ENCODE results near the gene WHRN.

WHRN gene

GRCh38 chr9:114524247-114524681, 19.0 kb upstream of the WHRN start:
- peak; percentile 58 for DNase-seq (ENCODE audit: low read depth)
- no peak overlapping the region for H3K4me3 ChIP-seq (ENCODE audit: low read length)

GRCh38 chr9:114522847-114523246, 17.6 kb upstream of the WHRN start:
- no peak overlapping the region for H3K4me3 ChIP-seq (ENCODE audit: low read length)
- no peak for TF ChIP-seq CTCF (conservative IDR thresholded peaks at IDR 0.05; ENCODE audit: low read length)
- DNase-seq (ENCODE audit: low read depth), result no peak

More at GRCh38 chr9:114524247-114524681, 19.0 kb upstream of the WHRN start:
- TF ChIP-seq CTCF (conservative IDR thresholded peaks at IDR 0.05; ENCODE audit: low read length), result no peak

- H3K4me3 ChIP-seq (ENCODE audit: low read length), result no peak overlapping the region
- TF ChIP-seq CTCF (conservative IDR thresholded peaks at IDR 0.05; ENCODE audit: low read length), result no peak
- DNase-seq (ENCODE audit: low read depth), result no peak
Measured at GRCh38 chr9:114522286-114522685, 17.0 kb upstream of the WHRN start.

GRCh38 chr9:114521846-114522245, 16.6 kb upstream of the WHRN start:
- no peak overlapping the region for H3K4me3 ChIP-seq (ENCODE audit: low read length)
- peak; percentile 26 for DNase-seq (ENCODE audit: low read depth)
- TF ChIP-seq CTCF (conservative IDR thresholded peaks at IDR 0.05; ENCODE audit: low read length), result no peak

- no peak for DNase-seq (ENCODE audit: low read depth)
- TF ChIP-seq CTCF (conservative IDR thresholded peaks at IDR 0.05; ENCODE audit: low read length), result no peak
- no peak overlapping the region for H3K4me3 ChIP-seq (ENCODE audit: low read length)
Measured at GRCh38 chr9:114518599-114519022, 13.3 kb upstream of the WHRN start.

- no peak for TF ChIP-seq CTCF (conservative IDR thresholded peaks at IDR 0.05; ENCODE audit: low read length)
- H3K4me3 ChIP-seq (ENCODE audit: low read length), result no peak overlapping the region
- DNase-seq (ENCODE audit: low read depth), result no peak
Measured at GRCh38 chr9:114518120-114518519, 12.8 kb upstream of the WHRN start.

GRCh38 chr9:114516913-114517312, 11.6 kb upstream of the WHRN start:
- H3K4me3 ChIP-seq (ENCODE audit: low read length), result no peak overlapping the region
- peak; percentile 64 for DNase-seq (ENCODE audit: low read depth)
- no peak for TF ChIP-seq CTCF (conservative IDR thresholded peaks at IDR 0.05; ENCODE audit: low read length)
